Activated CD8-positive, alpha-beta memory T cell treated with anti-CD3 and anti-CD28 coated beads, Interleukin-2, amount 10 ng/mL, durations not matched to agents 7 days and 5 days (primary cell): ENCODE data around the gene SBF2. TPM values are rescaled to one million over a fixed set of nuclear protein-coding genes. Genes with fewer than 3 reads are reported as not detected.
"Not testable (repeated sequence)": the region's sequence is repeated elsewhere in the genome, so short reads cannot be mapped to it uniquely, and the experiment has no call there.

Source experiments
- ATAC-seq: fragments of 150-1000 bp; cut with Tn5 transposase; one replicate; pipeline ENCODE4 v1.10.0; 2021; ENCODE audit warnings: moderate library complexity
- CTCF ChIA-PET: fragments of 350-600 bp; sonication (Branson Sonifier 250); formaldehyde crosslinking; loops from one replicate; lab custom pipeline; 2021; ENCODE audit warnings: antibody characterized with exemption; lab: Charles Lee
- DNase-seq: peaks from one replicate; pipeline ENCODE4 v3.0.0-alpha.2; 2020
- H3K27ac Mint-ChIP-seq: one replicate; pipeline ENCODE4 v1.8.0; 2021; ENCODE audit warnings: mild to moderate bottlenecking, mixed read lengths
- H3K27me3 Mint-ChIP-seq: one replicate; pipeline ENCODE4 v1.8.0; 2021; ENCODE audit warnings: mixed read lengths
- H3K36me3 Mint-ChIP-seq: one replicate; pipeline ENCODE4 v1.8.0; 2021; ENCODE audit warnings: mild to moderate bottlenecking, mixed read lengths
- H3K4me1 Mint-ChIP-seq: one replicate; pipeline ENCODE4 v1.8.0; 2021; ENCODE audit warnings: mixed read lengths
- H3K4me3 Mint-ChIP-seq: one replicate; pipeline ENCODE4 v1.8.0; 2021; ENCODE audit warnings: mild to moderate bottlenecking, moderate library complexity, mixed read lengths
- H3K9me3 Mint-ChIP-seq: one replicate; pipeline ENCODE4 v1.8.0; 2022; ENCODE audit warnings: low read depth, mixed read lengths
- total RNA-seq, 2 experiments: library from RNA; stranded (reverse); gene quantifications; one replicate each; pipeline ENCODE4 v1.2.3, GENCODE V29; 2021

The SBF2 gene
- total RNA-seq, 2 experiments from 2014 or later = 4.6 to 8.3 TPM

DNA sequence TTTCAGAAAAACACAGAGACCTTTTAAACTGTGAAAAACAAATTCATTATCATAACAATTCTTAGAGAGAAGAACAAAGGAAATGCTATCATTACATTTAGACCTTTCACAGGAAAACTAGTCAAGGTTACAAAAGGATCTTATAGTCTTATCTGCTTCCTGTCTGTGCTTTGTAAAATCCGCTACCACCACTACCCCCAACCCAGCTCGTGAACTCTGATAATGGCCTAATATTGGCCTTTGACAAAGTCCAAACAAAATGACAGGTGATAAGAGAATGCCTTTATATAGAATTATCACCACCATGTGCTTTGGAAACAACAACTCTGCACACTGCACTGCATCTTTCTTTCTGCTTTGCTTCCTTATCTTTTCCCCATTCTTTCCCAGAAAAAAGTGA, 272.5 kb downstream of the SBF2 start:
- DNase-seq (no peak), ATAC-seq (no peak)
- no peak overlapping the region for H3K27ac Mint-ChIP-seq
- no peak overlapping the region for H3K4me3 Mint-ChIP-seq
- no peaks in the 10 kb centered on the region for H3K36me3 Mint-ChIP-seq
- CTCF ChIA-PET = no interaction called here
- H3K27me3 Mint-ChIP-seq = no peaks in the 10 kb centered on the region
- H3K9me3 Mint-ChIP-seq = no peaks in the 10 kb centered on the region
- H3K4me1 Mint-ChIP-seq = peaks cover 3% of the 10 kb centered on the region

GRCh38 chr11:10019906-10020682, 273.9 kb downstream of the SBF2 start:
- Mint-ChIP-seq H3K36me3 (no peaks in the 10 kb centered on the region), H3K9me3 (no peaks in the 10 kb centered on the region), H3K27me3 (no peaks in the 10 kb centered on the region), H3K4me3 (no peak overlapping the region), H3K27ac (no peak overlapping the region), H3K4me1 (peaks cover 3% of the 10 kb centered on the region)
- ATAC-seq = no peak
- CTCF ChIA-PET = interaction anchor here (1.0 kb wide), 1 partner anchor 304 kb away, joined by 3 read pairs; no protein-coding TSS in a partner anchor
- no peak for DNase-seq

DNA sequence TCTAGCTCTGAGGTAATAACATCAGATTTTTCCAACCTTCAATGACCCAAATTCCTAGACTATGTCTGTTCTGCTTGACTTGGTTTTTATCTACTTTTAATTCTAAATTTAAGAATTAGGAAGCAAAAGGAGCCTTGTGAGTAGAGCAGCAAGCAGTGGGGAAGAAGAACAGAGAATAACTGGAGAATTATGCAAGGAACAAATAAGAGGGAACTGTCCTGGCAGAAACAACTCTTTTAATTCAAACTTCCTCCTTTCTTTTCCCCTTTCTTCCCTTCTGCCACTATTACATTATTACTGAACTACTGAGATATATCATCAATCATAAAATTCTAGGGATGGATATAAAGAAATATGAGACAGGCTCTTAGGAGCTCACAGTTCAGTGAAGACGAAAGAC, 276.1 kb downstream of the SBF2 start:
- no peaks in the 10 kb centered on the region for H3K36me3 Mint-ChIP-seq
- no peaks in the 10 kb centered on the region for H3K27me3 Mint-ChIP-seq
- ATAC-seq (no peak), DNase-seq (no peak)
- H3K27ac Mint-ChIP-seq = no peak overlapping the region
- H3K4me1 Mint-ChIP-seq = peaks cover 3% of the 10 kb centered on the region
- H3K4me3 Mint-ChIP-seq = no peak overlapping the region
- H3K9me3 Mint-ChIP-seq = peaks cover 4% of the 10 kb centered on the region
- CTCF ChIA-PET = interaction anchor here (1.5 kb wide), 1 partner anchor 290 kb away, joined by 3 read pairs; no protein-coding TSS in a partner anchor

DNA sequence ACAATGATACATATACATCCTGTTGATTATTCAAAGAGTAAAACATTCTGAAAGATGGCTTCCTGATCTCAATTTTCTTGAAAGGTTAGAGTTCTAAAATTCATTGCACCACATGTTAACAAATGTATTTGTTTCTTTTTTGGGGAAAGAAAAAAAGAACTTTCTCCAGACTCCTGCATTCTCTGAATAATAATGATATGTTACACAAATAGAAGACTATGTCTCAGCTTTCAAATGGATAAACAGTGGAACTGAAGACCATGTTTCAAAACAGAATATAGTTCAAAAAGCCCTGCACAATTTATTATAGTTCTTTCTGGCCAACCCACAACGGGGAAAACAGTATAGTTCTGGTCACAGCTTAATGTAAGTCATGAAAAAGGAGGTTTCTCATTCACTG, 277.0 kb downstream of the SBF2 start:
- H3K9me3 Mint-ChIP-seq = peaks cover 5% of the 10 kb centered on the region
- H3K4me3 Mint-ChIP-seq = no peak overlapping the region
- DNase-seq (no peak), ATAC-seq (no peak)
- H3K27me3 Mint-ChIP-seq = no peaks in the 10 kb centered on the region
- CTCF ChIA-PET = interaction anchor here (1.5 kb wide), 1 partner anchor 291 kb away, joined by 3 read pairs; no protein-coding TSS in a partner anchor
- no peak overlapping the region for H3K27ac Mint-ChIP-seq
- no peaks in the 10 kb centered on the region for H3K36me3 Mint-ChIP-seq
- H3K4me1 Mint-ChIP-seq = peaks cover 3% of the 10 kb centered on the region

GRCh38 chr11:10012068-10012467, 282.0 kb downstream of the SBF2 start:
- Mint-ChIP-seq H3K4me1 (no peaks in the 10 kb centered on the region), H3K27me3 (no peaks in the 10 kb centered on the region), H3K36me3 (peaks cover 3% of the 10 kb centered on the region), H3K27ac (no peak overlapping the region), H3K9me3 (peaks cover 10% of the 10 kb centered on the region), H3K4me3 (no peak overlapping the region)
- no peak for ATAC-seq
- CTCF ChIA-PET = no interaction called here
- no peak for DNase-seq

DNA sequence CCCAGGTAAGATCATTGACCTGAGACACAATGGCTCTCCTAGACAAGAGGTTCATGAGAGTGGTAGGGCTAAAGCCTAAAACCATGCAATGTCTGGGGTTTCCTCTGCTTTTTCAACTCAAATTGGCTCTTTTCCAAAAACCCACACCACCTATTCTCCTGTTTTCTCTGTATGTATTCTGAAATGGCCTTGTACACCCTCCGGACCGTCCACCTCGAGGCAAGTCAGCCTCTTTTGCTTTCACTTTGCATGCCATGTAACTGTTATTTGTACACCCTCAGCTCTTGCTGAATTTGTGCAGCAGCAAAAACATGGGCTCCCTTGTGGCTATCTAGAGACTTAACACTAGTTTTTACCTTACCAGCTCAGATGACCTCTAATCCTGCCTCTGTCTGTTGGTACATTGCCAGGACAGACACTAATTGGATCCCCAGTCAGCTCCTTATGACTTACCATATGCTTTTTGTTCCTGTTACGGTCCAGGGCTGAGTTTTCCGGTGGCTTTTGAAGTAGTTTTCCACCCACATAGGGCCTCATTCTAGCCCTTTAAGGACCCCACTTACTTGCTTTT, 288.0 kb downstream of the SBF2 start:
- H3K27ac Mint-ChIP-seq = no peak overlapping the region
- no peak overlapping the region for H3K4me3 Mint-ChIP-seq
- peaks cover 2% of the 10 kb centered on the region for H3K4me1 Mint-ChIP-seq
- peaks cover 8% of the 10 kb centered on the region for H3K9me3 Mint-ChIP-seq
- no peaks in the 10 kb centered on the region for H3K27me3 Mint-ChIP-seq
- ATAC-seq (no peak), DNase-seq (no peak)
- CTCF ChIA-PET = no interaction called here
- peaks cover 5% of the 10 kb centered on the region for H3K36me3 Mint-ChIP-seq

DNA sequence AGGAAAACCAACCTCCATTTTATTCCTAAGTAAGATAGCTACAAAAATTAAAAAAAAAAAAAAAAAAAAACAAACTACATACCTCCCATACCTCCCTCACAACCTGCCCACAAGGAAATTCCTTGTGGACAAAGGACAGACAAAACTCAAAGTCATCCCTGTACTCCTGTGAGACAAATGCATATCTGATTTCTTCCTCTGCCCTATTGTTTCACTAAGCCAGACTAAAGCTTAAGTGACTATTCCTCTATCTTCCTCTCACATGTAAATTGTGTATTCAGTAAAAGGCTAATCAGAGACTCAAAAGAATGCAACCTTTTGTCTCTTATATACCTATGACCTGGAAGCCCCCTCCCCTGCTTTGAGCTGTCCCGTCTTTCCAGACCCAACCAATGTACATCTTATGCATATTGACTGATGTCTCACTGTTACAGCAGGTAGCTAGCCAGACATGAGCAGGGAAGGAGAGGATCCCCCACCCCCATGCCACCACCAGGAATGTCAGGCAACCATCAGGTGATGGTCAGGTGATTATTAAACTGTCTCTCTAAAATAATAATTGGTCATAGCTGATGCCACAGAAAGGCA, 289.4 kb downstream of the SBF2 start:
- H3K27ac Mint-ChIP-seq = no peak overlapping the region
- peaks cover 2% of the 10 kb centered on the region for H3K36me3 Mint-ChIP-seq
- H3K4me1 Mint-ChIP-seq = peaks cover 2% of the 10 kb centered on the region
- no peaks in the 10 kb centered on the region for H3K27me3 Mint-ChIP-seq
- no peak for DNase-seq
- ATAC-seq = no peak
- H3K9me3 Mint-ChIP-seq = peaks cover 6% of the 10 kb centered on the region
- CTCF ChIA-PET = interaction anchor here (0.7 to 1.3 kb wide), 4 partner anchors 9 to 298 kb away, joined by 3 to 4 read pairs (median 3); no protein-coding TSS in a partner anchor
- H3K4me3 Mint-ChIP-seq = no peak overlapping the region

DNA sequence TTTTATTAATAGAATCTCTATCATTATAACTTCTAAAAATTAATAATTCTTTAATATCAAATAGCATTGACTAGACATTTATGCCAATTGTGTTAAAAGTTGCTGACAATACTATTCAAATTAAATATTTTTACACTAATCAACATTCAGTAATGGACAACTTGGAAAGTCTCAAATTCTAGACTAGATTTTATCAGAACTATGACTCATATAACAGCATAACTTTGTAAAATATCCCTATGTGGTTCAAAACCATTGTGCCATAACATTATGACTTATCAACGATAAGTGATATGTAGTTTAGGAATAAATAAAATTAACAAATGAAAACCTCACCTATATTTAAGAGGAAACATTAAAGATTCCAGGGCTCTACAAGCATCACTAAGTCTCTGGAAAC, 291.8 kb downstream of the SBF2 start:
- peaks cover 2% of the 10 kb centered on the region for H3K4me1 Mint-ChIP-seq
- H3K4me3 Mint-ChIP-seq = no peak overlapping the region
- CTCF ChIA-PET = no interaction called here
- no peak for DNase-seq
- no peak for ATAC-seq
- H3K36me3 Mint-ChIP-seq = peaks cover 2% of the 10 kb centered on the region
- H3K27ac Mint-ChIP-seq = no peak overlapping the region
- no peaks in the 10 kb centered on the region for H3K27me3 Mint-ChIP-seq
- peaks cover 3% of the 10 kb centered on the region for H3K9me3 Mint-ChIP-seq

DNA sequence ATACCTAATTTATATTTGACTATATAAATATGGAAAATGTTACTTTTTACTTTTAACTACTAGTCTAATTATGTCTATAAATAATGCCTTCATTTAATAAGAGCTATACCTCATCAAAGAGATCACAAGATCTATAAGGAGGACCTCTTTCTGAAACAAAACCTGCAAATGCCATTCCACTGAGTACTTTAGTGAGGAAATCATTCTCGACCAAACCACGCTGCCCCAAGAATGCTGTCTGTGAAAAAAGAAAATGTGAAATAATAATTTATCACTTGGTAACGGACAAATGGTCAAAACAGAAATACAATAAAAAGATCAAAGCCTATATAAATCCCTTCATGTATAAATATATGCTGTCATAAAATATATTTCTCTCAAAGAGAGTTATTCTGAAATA, 301.7 kb downstream of the SBF2 start:
- no peaks in the 10 kb centered on the region for H3K4me1 Mint-ChIP-seq
- no peaks in the 10 kb centered on the region for H3K36me3 Mint-ChIP-seq
- no peak for DNase-seq
- no peak for ATAC-seq
- no peak overlapping the region for H3K4me3 Mint-ChIP-seq
- H3K27me3 Mint-ChIP-seq = no peaks in the 10 kb centered on the region
- H3K9me3 Mint-ChIP-seq = no peaks in the 10 kb centered on the region
- no peak overlapping the region for H3K27ac Mint-ChIP-seq
- CTCF ChIA-PET = no interaction called here

GRCh38 chr11:9990221-9990973, 303.6 kb downstream of the SBF2 start:
- Mint-ChIP-seq H3K9me3 (no peaks in the 10 kb centered on the region), H3K4me1 (peaks cover 2% of the 10 kb centered on the region), H3K36me3 (peaks cover 1% of the 10 kb centered on the region), H3K27me3 (no peaks in the 10 kb centered on the region), H3K27ac (no peak overlapping the region), H3K4me3 (no peak overlapping the region)
- ATAC-seq (no peak), DNase-seq (no peak)
- CTCF ChIA-PET = no interaction called here

- ATAC-seq, CTCF ChIA-PET, H3K9me3 Mint-ChIP-seq, H3K27me3 Mint-ChIP-seq, H3K36me3 Mint-ChIP-seq, H3K27ac Mint-ChIP-seq, H3K4me1 Mint-ChIP-seq, DNase-seq, H3K4me3 Mint-ChIP-seq: not testable (repeated sequence)
These were observed 306.7 kb downstream of the SBF2 start for GRCh38 chr11:9987303-9987702.

DNA sequence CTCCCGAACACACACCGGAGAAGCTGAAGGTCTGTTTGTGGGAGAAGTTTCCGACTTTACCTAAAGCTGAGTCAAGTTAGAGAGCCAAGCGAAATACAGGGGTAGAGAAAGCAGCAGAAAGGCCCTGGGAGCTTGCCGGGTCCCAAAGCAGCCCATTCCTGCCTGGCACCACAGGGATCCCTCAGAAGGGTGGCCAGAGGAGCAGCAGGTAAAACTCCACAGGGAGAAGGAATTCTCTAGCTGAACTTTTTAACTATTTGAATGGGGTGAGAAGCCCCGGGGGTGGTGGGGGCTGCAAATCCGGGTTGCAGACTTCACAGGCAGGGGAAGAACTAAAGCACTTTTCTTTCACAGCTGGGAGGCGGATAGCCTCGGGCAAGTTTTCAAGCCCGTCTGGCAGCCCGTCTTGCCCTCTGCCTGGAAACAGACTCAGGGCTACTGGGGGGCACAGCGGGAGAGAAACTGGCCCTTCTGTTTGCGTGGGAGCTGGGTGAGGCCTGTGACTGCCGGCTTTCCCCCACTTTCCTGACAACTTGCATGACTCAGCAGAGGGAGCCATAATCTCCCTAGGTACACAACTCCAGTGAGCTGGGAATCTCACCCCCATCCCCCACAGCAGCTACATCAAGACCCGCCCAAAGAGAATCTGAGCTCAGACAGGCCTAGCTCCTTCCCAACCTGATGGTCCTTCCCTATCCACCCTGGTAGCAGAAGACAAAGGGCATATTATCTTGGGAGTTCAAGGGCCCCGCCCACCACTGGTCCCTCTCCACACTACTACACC, 311.0 kb downstream of the SBF2 start:
- ATAC-seq (no peak), DNase-seq (no peak)
- Mint-ChIP-seq H3K27ac (no peak overlapping the region), H3K4me3 (no peak overlapping the region), H3K27me3 (no peaks in the 10 kb centered on the region), H3K36me3 (peaks cover 1% of the 10 kb centered on the region), H3K9me3 (no peaks in the 10 kb centered on the region), H3K4me1 (peaks cover 2% of the 10 kb centered on the region)
- CTCF ChIA-PET = interaction anchor here (1.1 to 1.5 kb wide), 2 partner anchors 11 to 94 kb away, joined by 3 to 4 read pairs; no protein-coding TSS in a partner anchor
